Measurements from ENCODE around the gene SKAP1.

DNA sequence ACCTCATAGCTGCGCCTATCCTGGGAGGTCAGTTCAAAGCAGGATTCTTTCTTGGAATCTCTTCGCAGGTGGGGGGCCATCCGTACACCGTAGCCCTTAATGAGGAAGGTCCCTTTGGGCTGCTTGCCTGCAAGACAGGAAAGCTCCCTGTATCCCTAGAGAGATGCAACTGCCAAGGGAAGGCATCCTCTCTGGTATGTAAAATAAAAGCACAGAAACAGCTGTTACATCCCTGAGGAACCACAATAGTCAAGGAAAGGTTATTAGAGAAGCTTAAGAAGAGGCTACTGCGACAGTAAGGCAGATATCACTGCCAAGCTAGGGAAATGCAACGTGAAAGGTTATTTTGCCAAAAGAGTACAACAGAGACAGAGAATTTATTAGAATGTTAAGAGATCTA is 245.3 kb downstream of the SKAP1 start:
- TF ChIP-seq CTCF (IDR thresholded peaks at IDR 0.05; ENCODE audit: insufficient read depth, low read depth, low read length) (no peak), EZH2 (IDR thresholded peaks at IDR 0.05; ENCODE audit: insufficient read depth, low read length) (no peak)
